ENCODE measurements around the gene SCMH1.

Gene SCMH1

DNA sequence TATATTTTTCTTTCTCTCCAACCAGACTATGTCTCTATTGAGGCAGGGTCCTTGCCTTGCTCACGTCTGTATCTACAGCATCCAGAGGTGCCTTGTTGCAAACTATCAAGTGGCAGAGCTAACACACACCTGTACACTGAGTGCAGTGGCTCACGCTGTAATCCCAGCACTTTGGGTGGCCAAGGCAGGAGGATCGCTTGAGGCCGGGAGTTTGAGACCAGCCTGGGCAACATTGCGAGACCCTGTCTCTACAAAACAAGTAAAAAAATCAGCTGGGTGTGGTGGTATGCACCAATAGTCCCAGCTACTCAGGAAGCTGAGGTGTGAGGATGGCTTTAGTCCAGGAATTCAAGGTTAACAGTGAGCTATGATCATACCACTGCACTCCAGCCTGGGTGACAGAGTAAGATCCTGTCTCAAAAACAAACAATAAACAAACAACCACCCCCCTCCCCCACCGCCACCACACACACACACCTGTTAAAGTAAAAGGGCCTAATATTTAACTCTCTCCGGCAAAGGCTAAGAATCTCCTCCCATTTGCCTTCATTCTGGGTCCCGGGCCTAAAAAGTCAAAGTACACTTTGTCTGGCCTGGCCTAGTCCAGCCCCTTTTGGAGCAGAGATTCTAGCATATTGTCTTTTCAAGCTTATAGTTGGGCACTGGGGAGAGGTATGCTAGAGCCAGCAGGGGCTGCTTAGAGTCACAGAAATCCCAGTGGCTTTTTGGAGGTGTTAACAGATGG, 211.1 kb downstream of the SCMH1 start:
- TF ChIP-seq, protein P1, sequence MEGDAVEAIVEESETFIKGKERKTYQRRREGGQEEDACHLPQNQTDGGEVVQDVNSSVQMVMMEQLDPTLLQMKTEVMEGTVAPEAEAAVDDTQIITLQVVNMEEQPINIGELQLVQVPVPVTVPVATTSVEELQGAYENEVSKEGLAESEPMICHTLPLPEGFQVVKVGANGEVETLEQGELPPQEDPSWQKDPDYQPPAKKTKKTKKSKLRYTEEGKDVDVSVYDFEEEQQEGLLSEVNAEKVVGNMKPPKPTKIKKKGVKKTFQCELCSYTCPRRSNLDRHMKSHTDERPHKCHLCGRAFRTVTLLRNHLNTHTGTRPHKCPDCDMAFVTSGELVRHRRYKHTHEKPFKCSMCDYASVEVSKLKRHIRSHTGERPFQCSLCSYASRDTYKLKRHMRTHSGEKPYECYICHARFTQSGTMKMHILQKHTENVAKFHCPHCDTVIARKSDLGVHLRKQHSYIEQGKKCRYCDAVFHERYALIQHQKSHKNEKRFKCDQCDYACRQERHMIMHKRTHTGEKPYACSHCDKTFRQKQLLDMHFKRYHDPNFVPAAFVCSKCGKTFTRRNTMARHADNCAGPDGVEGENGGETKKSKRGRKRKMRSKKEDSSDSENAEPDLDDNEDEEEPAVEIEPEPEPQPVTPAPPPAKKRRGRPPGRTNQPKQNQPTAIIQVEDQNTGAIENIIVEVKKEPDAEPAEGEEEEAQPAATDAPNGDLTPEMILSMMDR (IDR thresholded peaks at IDR 0.05; ENCODE audit: insufficient read depth, low read depth, low read length, missing control alignments): no peak
- H3K4me3 ChIP-seq (ENCODE audit: low read depth, low read length): no peak overlapping the region
- DNase-seq (ENCODE audit: low read depth): no peak

DNA sequence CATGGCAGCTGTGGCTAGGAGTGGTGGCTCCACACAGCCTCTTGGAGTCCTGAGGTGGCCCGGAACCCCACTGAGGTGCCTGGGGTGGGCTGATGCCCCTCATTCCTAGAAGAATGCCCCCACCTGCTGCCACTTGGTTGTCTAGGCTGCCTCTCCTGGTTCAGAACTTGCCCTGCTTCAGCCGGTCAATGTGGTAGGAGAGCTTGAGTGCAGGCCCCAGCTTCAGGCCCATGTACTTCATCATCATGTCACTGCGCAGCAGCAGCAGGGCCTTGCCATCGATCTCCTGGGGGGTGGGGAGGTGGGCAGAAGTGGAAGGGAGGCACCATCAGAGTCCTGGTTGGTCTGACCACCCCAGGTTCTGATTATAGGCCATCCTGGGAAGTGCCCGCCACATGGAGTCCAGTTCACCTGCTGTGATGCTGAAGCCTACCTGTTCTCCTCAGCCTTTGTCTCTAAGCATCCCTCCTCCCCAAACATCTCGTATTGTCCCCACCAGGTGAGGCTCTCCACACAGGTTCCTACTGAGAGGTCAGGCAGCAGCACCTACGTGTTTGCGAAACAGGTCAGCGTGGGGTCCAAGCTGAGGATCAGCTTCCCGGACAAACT, 214.0 kb downstream of the SCMH1 start:
- H3K4me3 ChIP-seq (ENCODE audit: low read depth, low read length): no peak overlapping the region
- TF ChIP-seq, protein P1 (IDR thresholded peaks at IDR 0.05; ENCODE audit: insufficient read depth, low read depth, low read length, missing control alignments): no peak
- no peak for DNase-seq (ENCODE audit: low read depth)

DNA sequence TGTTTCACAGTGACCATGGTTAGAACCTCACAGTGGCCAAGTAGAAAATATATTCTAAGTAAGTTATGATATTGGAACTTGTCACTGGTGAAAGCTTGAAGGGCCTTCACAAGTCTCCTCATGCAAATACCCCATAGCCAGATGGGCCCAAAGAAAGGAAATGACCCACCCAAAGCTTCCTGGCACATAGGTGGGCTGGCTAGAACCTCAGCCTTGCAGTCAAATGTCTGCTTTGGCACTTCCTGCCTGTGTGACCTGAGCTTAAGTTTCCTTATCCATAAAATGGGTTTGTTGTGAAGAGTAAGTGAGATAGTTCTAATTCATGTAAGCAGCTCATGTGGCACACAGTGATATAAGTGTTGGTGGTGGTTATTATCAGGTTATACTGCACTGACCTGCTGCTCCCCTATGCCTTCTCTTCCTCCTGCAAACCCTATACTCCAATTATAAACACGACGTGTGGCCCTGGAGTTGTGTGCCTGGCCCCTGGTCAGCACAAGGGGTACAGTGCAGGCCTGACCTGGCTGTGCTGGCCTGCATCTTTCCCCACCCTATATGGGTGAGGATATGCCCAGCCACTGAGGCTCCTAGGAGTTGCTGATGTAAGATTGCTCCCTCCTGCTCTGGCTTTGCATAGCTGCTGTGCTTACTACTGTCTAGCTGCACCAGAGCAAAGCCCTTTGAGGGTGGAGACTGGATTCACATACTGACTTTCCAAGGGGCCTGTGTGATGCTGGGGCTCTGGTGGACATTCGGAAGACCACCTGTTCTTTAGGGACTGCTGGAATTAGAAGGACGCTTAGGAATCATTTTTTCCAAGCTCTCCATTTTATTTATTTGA, 215.9 kb downstream of the SCMH1 start:
- H3K4me3 ChIP-seq (ENCODE audit: low read depth, low read length): no peak overlapping the region
- TF ChIP-seq, protein P1 (IDR thresholded peaks at IDR 0.05; ENCODE audit: insufficient read depth, low read depth, low read length, missing control alignments): no peak
- DNase-seq (ENCODE audit: low read depth): peak; percentile 59

DNA sequence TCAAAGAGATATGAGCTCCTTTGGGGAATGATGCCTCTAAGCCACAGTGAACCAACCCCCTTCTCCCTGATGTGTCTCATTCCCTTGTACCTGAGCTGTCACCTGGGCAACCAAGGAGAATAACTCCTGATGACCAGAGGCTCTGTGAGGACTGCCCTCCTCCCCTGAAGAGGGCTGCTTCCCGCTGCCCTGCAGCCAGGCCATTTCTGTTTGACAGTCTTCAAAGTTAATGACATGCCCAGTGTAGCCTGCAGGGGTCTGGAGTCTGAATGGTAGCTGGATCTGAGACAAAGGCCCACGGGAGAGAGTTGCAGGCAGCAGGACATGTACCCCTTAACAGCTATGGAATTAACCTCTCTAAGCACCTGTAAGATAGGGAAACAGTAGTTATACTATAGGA, 217.2 kb downstream of the SCMH1 start:
- TF ChIP-seq, protein P1 (IDR thresholded peaks at IDR 0.05; ENCODE audit: insufficient read depth, low read depth, low read length, missing control alignments): no peak
- H3K4me3 ChIP-seq (ENCODE audit: low read depth, low read length): no peak overlapping the region
- no peak for DNase-seq (ENCODE audit: low read depth)

DNA sequence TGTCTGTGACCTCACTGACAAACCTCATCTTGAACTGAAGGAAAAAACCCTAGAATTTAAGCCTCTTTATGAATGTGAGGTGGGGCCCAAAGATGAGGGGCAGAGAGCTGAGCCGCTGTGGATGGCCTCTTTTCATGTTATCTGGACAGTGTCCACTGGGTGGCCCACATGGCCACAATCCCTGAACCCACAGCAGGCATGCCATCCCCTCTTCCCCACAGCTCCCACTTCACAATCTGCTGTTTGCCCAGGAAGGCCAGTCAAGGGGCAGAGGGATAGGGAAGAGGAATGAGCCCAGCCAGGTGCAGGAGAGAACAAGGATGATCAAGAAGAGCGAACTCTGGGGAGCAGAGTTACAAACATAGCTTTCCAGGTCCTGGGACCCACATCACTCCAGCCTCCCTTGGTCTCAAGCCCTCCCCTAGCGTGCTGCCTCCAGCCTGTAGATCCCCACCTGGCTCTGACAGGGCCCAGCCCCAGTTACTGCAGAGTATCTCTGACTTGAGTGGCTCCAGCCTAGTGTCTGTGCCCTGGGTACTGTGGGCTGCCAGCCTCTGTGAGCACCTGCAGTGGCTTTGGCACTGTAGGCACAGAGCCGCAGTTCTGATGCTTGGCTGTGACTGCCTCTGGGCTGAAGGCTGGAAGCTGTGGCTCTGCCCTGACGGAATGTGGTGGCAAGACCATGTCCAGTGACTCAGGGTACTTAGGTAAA, 218.7 kb downstream of the SCMH1 start:
- TF ChIP-seq, protein P1 (IDR thresholded peaks at IDR 0.05; ENCODE audit: insufficient read depth, low read depth, low read length, missing control alignments): no peak
- no peak overlapping the region for H3K4me3 ChIP-seq (ENCODE audit: low read depth, low read length)
- DNase-seq (ENCODE audit: low read depth): no peak

DNA sequence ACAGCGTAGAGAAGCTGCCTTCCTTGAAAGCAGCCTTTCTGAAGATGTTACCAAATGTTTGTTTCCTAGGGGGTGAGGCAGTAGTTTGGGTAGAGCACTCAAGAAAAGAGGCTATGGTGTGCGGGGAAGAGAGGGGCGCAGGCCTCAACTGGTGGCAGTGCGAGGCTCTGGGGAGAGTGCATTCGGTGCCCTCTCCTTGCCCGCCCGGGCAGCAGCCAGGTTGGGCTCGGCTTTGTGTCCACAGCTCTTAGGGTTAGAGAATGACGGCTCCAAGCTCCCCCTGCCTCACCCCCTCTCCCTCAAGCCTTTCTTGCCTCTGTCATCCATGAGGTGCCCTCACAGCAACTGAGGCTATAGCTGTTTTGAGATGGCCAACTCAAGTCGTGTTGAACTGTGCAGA, 219.7 kb downstream of the SCMH1 start:
- no peak overlapping the region for H3K4me3 ChIP-seq (ENCODE audit: low read depth, low read length)
- no peak for DNase-seq (ENCODE audit: low read depth)
- TF ChIP-seq, protein P1 (IDR thresholded peaks at IDR 0.05; ENCODE audit: insufficient read depth, low read depth, low read length, missing control alignments): no peak

All from GM12865 (cell line).